A673 (cell line): ENCODE data around the gene PLA2G6. TPM values are rescaled to one million over a fixed set of nuclear protein-coding genes. Genes with fewer than 3 reads are reported as not detected.

ENCODE experiments used
- BruUV-seq: library from RNA; stranded (reverse); fragments of 400-500 nt; replicated peaks from 2 replicates; lab custom pipeline; 2021; lab: Mats Ljungman, UMichigan
- CTCF ChIA-PET: fragments of 300-600 bp; sonication (Branson Sonifier 250); formaldehyde crosslinking; loops from one replicate; lab custom pipeline; 2022; ENCODE audit warnings: antibody characterized with exemption; lab: Charles Lee
- POLR2A ChIA-PET: fragments of 300-600 bp; sonication (Branson Sonifier 250); formaldehyde crosslinking; loops from one replicate; lab custom pipeline; 2022; ENCODE audit warnings: antibody characterized with exemption; ENCODE audit not compliant: low non-redundant PET; lab: Charles Lee
- DNase-seq: peaks from one replicate; pipeline ENCODE4 v3.0.0-alpha.2; 2015; ENCODE audit warnings: low spot score
- H3K27ac ChIP-seq: fragments of 200-600 bp; sonication (generic); 2 replicates; pipeline ENCODE4 v1.5.1; 2016; ENCODE audit warnings: mixed run types, low read depth, mild to moderate bottlenecking, mixed read lengths, antibody characterized with exemption, low read length; ENCODE audit not compliant: poor library complexity, severe bottlenecking
- H3K27me3 ChIP-seq: fragments of 200-600 bp; sonication (generic); replicated peaks from 2 replicates; pipeline ENCODE4 v1.6.1; 2017; ENCODE audit warnings: mixed run types, low read depth, mild to moderate bottlenecking, mixed read lengths, antibody characterized with exemption, low read length; ENCODE audit not compliant: insufficient read depth, poor library complexity
- H3K36me3 ChIP-seq: fragments of 200-600 bp; sonication (generic); 2 replicates; pipeline ENCODE4 v1.6.1; 2016; ENCODE audit warnings: mixed run types, mild to moderate bottlenecking, mixed read lengths, antibody characterized with exemption, low read length; ENCODE audit not compliant: insufficient read depth, poor library complexity, severe bottlenecking
- H3K4me1 ChIP-seq: fragments of 200-600 bp; sonication (generic); 2 replicates; pipeline ENCODE4 v1.6.1; 2017; ENCODE audit warnings: mixed run types, mild to moderate bottlenecking, mixed read lengths, antibody characterized with exemption, low read length; ENCODE audit not compliant: insufficient read depth, poor library complexity, severe bottlenecking
- H3K4me3 ChIP-seq: fragments of 200-600 bp; sonication (generic); 2 replicates; pipeline ENCODE4 v1.5.1; 2016; ENCODE audit warnings: low read depth, mixed run types, mild to moderate bottlenecking, mixed read lengths, low read length; ENCODE audit not compliant: poor library complexity, severe bottlenecking
- H3K9me3 ChIP-seq: fragments of 200-600 bp; sonication (generic); 2 replicates; pipeline ENCODE4 v1.6.1; 2016; ENCODE audit warnings: mixed run types, low read depth, mild to moderate bottlenecking, mixed read lengths, antibody characterized with exemption, low read length; ENCODE audit not compliant: poor library complexity, severe bottlenecking
- CTCF ChIP-seq: fragments of 300-800, 200-600 bp; sonication (generic); conservative IDR thresholded peaks from 2 replicates; pipeline ENCODE4 v1.5.1; 2017; ENCODE audit warnings: low read depth, mild to moderate bottlenecking, antibody characterized with exemption, low read length, moderate library complexity, mixed read lengths
- EZH2 ChIP-seq: fragments of 200-600 bp; sonication (generic); IDR thresholded peaks from 2 replicates; pipeline ENCODE4 v1.6.1; 2017; ENCODE audit warnings: borderline replicate concordance, low read depth, mild to moderate bottlenecking, mixed read lengths, antibody characterized with exemption, low read length; ENCODE audit not compliant: poor library complexity, severe bottlenecking
- intact Hi-C: fragments of 100-400 bp; cut with micrococcal nuclease; formaldehyde crosslinking; loops from one replicate; pipeline ENCODE4 v1.10.0; 2022; ENCODE audit not compliant: unreplicated experiment
- total RNA-seq: library from RNA; stranded (reverse); gene quantifications from 2 replicates; pipeline ENCODE4 v1.2.3, GENCODE V29; 2021

Gene PLA2G6
- total RNA-seq, 1 experiment from 2014 or later = 31.8 TPM

GRCh38 chr22:38223289-38223960 is 41.8 kb upstream of the PLA2G6 start:
- DNase-seq = no peak
- POLR2A ChIA-PET = no interaction called here
- BruUV-seq = no TSS peak
- CTCF ChIA-PET = no interaction called here
- no peak for TF ChIP-seq CTCF
- no peak for TF ChIP-seq EZH2
- no peak overlapping the region for H3K4me3 ChIP-seq
- H3K27ac ChIP-seq = no peak overlapping the region
- H3K4me1 ChIP-seq = peaks cover 7% of the 10 kb centered on the region
- no peaks in the 10 kb centered on the region for H3K36me3 ChIP-seq
- H3K27me3 ChIP-seq = no peaks in the 10 kb centered on the region
- no peaks in the 10 kb centered on the region for H3K9me3 ChIP-seq
- intact Hi-C loops = no loop called here

- TF ChIP-seq EZH2 (no peak), CTCF (no peak)
- ChIA-PET POLR2A (no interaction called here), CTCF (no interaction called here)
- intact Hi-C loops = no loop called here
- no peak for DNase-seq
- no peaks in the 10 kb centered on the region for H3K9me3 ChIP-seq
- no peaks in the 10 kb centered on the region for H3K36me3 ChIP-seq
- H3K27me3 ChIP-seq = no peaks in the 10 kb centered on the region
- no peak overlapping the region for H3K4me3 ChIP-seq
- H3K4me1 ChIP-seq = peaks cover 13% of the 10 kb centered on the region
- no peak overlapping the region for H3K27ac ChIP-seq
- no TSS peak for BruUV-seq
Observed at GRCh38 chr22:38222797-38223119, 41.1 kb upstream of the PLA2G6 start.

GRCh38 chr22:38221908-38222796 is 40.5 kb upstream of the PLA2G6 start:
- POLR2A ChIA-PET = no interaction called here
- Histone ChIP-seq H3K27me3 (no peaks in the 10 kb centered on the region), H3K27ac (no peak overlapping the region), H3K36me3 (no peaks in the 10 kb centered on the region), H3K4me3 (no peak overlapping the region), H3K9me3 (no peaks in the 10 kb centered on the region), H3K4me1 (peaks cover 13% of the 10 kb centered on the region)
- intact Hi-C loops = no loop called here
- TF ChIP-seq CTCF (no peak), EZH2 (no peak)
- no TSS peak for BruUV-seq
- DNase-seq = no peak
- CTCF ChIA-PET = no interaction called here
